HG03378 (cell line): ENCODE measurements around the gene ARFGAP2.
A peak's percentile ranks its signal among the peaks of the same experiment; 100 is the strongest.

Source experiments
- ATAC-seq: cut with Tn5 transposase; IDR thresholded peaks from one replicate; pipeline ENCODE4 v1.9.1; 2021; ENCODE audit warnings: mild to moderate bottlenecking, moderate library complexity; ENCODE audit not compliant: unreplicated experiment

The ARFGAP2 gene

GRCh38 chr11:47188259-47188658 lies 11.6 kb upstream of the ARFGAP2 start:
- no peak for ATAC-seq

DNA sequence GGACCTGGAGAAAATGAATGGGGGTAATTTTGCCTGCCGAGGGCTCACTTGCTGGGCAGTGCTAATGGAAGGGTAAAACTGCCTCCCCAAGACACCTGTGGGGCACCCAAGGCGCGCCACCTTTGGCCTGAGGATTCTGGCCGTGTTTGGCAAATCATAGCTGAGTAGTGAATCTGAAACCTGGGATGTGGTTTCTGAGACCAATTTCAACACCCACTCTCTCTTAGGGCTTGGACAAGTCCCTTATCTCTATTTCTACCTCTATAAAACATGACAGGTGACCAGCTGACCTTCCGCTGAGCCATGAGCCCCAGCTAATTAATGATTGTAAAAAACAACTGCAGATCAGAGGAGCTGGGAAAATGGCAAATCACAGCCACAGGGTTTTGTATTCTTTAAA lies 11.0 kb upstream of the ARFGAP2 start:
- ATAC-seq: no peak

DNA sequence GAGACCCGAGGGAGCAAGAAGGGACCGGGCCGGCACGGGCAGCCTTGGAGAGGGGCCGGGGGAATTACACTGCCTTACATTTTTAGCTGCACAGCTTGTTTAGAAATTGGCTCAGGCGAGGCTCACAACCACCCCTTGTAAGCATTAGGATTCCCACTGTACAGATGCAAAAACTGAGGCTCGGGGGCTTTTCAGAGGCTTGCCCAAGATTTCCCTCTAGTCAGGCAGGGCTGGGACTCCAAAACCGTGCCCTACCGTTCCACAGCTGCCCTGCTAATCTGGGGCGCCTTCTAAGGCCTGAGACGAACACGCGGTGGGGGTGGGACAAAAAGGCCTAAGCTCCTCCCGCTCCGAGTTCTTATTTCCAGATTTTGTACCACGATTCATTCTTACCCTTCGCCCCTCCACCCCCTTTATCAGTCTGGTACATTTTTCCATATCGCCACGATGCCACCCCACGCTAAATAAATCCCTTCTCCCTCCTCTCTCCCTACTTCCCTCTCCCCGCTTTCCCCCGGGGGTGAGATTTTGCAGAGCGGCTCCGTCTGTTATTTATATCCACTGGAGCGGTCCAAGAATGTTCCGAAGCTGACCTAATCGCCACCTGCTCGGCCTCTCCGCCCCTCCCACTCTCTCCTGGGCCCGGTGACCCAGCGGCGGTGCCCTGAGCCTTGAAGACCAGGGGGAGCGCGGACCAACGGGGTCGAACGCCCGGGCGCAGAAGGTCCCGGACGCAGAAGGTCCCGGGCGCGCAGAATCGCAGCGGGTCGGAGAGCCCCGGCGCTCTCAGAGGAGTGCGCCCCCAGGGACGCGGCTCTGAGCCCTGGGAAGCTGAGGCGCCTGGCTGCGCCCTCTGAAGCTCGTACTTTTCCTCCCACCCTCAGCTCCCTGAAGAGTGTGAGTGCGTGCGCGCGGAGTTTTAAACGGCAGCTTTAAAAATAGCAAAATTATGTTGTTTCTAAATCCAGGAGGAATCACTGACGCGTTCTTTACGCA lies 10.3 kb upstream of the ARFGAP2 start:
- ATAC-seq: no peak

DNA sequence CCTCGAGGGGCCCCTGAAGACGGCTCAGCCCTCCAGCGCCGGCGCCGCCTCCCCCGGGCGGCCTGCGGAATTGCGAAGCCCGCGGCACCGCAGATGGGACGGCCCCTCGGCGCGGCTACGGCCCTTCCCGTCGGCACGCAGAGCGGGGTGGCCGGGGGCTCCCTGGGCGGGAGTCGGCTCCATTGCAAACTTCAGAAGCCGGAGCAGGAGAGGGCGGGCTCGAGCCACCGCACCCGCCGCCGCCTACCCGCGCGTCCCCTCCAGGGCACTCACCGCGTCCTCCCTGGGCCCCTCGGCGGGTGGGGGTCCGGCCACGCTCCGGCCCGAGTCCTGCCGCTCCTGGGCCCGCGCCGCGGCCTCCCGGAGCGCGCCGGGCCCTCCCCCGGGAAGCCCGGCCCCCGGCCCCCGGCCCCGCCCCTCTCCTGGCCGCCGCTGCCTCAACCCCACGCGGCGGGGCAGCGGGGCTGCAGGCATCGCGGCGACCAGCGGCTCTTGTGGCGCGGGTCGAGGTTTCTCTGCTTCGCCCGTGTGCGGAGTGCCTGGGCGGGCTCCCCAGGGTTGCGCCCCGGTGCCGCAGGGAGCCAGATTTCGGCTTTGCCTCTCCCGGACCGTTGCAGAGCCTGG lies 9.5 kb upstream of the ARFGAP2 start, which contains the start of gene PACSIN3:
Gene PACSIN3, minus strand, starts transcription at position 359 of the 624 bp plus-strand sequence. CDS start 3,707 bp downstream, outside the sequence.
- ATAC-seq: no peak

- ATAC-seq: no peak
Observed at GRCh38 chr11:47185305-47186075, 8.8 kb upstream of the ARFGAP2 start.

DNA sequence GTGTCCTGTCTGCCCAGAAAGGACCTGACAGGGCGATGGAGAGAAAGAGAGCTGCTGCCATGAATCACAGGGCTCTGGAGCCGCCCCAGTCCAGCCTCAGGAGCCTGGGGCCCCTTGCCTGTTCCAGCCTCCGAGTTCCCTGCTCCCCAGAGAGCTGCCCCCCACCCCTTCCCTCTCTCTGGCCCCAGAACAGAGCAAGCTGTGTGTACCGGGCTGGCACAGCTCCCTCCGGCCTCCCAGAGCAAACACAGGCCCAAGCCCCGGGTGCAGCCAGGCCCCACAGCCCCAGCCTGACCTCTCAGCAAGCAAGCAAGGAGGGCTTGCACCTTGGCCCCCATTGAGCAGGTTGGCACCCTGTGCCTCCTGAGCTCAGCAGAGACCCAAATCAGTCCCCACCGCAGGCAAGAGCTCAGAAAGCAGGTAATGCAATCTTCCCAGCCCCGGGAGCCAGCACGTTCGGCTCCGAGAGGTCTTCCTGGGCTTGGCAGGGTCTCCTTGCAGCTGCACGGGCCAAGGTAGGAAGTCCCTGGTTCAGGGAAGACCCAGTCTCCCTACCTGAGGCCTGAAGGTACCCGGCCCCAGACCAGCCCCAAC lies 8.1 kb upstream of the ARFGAP2 start:
- ATAC-seq: no peak

GRCh38 chr11:47183969-47184368 lies 7.3 kb upstream of the ARFGAP2 start:
- ATAC-seq: no peak

GRCh38 chr11:47183031-47183856 lies 6.6 kb upstream of the ARFGAP2 start:
- ATAC-seq: no peak

DNA sequence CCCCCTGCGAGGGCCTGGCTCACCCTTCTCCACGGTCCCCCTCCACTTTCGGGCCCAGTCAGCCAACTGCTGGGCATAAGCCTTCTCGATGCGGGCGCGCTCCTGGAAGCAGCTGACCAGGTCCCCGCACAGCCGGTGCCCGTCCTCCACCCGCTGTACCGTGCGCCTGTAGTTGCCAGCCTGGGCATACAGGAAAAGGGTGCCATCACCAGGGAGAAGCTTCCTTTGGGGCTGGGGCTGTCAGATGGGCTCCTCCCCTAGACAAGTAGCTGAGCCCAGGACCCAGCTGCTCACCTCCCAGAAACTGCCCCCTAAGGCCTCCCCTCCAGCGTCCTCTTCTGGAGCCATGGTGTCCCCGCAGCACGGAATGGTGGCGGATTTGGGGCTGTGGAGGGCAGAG lies 5.7 kb upstream of the ARFGAP2 start:
- ATAC-seq: no peak

DNA sequence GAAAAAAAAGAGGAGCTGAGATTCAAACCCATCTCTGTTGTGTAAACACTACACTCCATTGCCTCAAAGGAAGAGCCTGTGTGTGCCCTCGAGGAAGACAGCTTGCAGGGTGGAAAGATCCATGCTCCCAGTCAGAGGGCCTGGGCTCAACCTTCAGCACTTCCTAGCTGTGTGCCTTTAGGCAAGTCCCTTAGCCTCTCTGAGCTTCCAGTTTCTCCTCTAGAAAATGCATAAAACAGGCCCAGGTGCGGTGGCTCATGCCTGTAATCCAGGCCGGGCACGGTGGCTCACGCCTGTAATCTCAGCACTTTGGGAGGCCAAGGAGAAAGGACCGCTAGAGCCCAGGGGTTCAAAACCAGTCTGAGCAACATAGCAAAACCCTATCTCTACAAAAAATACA lies 4.6 kb upstream of the ARFGAP2 start:
- ATAC-seq: no peak

GRCh38 chr11:47180006-47180787 lies 3.5 kb upstream of the ARFGAP2 start:
- no peak for ATAC-seq

DNA sequence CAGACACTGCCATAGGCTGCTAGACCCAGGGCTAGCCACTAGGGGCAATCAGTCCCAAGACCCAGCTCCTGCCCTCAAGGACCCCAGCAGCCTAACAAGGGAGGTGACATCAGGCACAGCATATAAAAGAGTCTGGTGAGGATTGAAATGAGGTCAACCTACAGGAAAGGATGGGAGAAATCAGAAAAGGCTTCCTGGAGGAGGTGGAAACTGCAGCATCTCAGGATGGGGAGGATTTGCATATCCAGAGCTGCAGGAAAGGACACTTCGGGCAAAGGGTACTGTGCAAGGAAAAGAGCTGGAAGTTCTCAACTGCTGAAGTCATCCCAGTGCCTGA lies 2.9 kb upstream of the ARFGAP2 start:
- ATAC-seq: no peak

DNA sequence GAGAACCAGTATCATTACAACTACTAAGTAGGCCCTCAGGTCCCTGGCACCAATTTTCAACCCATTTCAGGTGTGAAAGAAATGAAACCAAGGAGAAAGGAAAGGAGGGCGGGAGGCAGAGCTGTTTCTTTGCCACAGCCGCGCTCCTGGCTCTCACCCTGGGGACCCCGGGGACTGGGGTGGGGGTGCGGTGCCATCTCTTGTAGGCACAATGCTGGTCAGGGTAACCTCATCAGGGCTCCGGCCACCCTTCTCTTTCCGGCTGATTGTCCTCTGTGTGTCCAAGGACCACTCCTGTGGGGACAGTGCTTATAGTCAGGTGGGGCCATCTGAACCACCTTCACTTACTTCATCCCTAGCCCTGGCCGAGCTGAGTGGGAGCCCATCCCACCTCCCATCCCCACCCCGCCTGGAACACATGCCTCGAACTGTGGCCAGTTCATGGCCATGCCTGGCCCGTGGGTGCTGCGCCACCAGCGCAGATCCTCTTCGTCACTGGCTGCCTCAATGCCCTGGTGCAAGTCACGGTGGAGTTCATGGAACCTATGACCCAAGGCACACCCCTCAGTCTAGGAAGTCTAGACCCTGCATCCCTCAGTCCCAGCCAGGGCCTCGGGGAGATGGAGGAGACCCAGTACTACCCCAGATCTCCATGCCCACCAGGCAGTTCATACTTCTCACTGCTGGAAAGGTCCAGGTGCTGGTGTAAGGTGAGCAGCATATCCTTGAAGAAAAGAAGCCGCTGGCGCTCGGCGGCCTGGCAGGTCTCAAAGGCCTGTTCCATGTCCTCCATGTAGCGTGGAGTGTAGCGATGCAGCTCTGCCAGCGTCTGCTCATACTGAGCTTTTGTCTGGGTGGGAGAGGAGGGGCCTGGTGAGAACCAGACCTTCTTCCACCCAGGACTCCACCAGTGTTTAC lies 2.3 kb upstream of the ARFGAP2 start:
- no peak for ATAC-seq

GRCh38 chr11:47178316-47178715 lies 1.6 kb upstream of the ARFGAP2 start:
- no peak for ATAC-seq

DNA sequence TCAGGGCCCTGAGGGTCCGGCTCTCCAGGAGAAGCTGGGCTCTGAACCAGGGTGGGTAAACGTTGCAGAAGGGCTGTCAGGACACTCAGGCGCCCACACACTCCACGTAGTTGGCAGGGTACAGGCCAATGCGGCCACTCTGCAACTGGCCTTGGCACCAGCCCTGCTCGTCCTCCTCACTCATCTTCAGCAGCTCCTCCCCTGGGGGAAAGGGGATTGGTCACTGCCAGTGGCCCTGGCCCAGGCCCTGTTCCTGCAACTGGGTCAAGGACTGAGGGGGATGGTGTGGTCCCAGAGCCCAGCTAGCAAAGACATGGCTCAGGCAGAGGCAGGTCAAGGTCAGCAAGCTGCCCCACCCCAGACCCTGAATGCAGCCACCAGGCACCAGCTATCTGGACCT lies 1.2 kb upstream of the ARFGAP2 start:
- ATAC-seq: no peak

GRCh38 chr11:47177229-47177845 lies 658 bp upstream of the ARFGAP2 start:
- ATAC-seq: peak; percentile 46

GRCh38 chr11:47175746-47176327 lies 842 bp downstream of the ARFGAP2 start:
- no peak for ATAC-seq
